Measurements from ENCODE around the gene C2orf49.

Gene C2orf49

DNA sequence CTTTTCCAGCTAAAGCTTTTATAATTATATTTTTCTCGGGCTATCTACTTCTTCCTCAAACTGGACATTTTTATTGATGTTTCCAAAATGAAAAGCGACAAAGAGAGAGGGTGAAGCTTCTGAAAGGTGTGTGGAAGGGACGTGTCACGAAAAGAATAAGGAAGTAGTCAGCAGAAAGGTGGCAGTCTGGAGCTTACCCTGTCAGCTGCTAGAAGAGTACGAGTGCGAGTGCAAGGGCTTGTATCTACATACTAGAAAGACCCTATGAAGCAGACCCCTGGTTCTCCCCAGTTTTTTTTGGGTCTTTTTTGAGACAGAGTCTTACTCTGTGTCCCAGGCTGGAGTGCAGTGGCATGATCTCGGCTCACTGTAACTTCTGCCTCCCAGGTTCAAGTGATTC is 46.9 kb downstream of the C2orf49 start:
- no peak for DNase-seq

DNA sequence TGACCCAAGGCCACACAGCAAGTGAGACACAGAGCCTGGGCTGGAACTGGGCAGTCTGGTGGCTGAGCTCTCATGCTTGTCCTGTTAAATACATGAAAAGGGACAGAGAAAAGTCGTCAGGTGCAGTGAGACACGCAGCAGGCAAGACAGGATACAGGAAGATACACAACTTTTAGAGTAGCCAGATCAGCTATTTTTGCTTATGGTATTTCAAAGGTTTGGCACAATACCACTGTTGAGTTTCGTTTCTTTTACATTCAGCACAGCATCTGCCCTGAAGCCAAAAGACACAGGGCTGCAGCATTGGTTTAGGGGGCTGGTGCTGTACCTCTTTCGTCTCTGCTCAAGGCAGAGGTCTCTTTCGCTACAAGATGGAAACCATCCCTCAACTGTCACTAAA is 47.5 kb downstream of the C2orf49 start:
- no peak for DNase-seq

DNA sequence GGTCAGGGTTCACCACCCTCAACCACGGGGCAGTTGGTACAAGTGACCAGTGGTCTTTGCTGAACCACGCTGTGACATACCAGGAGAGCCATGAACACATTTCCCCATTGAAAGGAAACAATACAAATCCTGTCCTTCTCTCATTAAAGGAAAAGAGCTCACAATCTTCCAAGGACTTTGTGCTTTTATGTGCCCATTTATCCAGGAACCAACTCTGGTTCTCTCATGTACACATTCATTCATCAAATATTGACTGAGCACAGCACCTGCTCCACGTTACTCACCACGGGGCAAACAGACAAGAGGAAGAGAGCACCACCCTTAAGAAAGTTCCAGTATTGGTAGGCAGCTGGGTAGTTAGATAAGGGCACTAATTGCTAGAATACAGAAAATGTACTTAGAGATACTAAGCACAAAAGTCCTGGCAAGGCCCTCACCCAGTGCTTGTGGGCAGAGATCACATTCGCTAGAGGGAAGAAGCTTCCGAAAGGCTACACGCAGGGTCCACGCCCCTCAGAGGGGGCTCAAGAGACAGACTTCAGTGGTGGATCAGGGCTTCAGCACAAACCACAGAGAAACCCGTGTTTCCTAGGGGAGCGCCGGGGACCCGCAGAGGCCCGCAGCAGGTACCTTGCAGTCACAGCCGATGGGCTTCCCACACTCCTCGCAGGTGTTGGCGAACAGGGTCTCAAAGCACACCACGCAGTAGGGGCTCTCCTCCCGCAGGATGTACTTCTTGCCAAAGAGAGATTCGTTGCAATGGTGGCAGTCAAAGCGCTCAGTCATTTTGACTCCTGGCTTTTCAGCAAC is 48.6 kb downstream of the C2orf49 start:
- DNase-seq, result no peak

DNA sequence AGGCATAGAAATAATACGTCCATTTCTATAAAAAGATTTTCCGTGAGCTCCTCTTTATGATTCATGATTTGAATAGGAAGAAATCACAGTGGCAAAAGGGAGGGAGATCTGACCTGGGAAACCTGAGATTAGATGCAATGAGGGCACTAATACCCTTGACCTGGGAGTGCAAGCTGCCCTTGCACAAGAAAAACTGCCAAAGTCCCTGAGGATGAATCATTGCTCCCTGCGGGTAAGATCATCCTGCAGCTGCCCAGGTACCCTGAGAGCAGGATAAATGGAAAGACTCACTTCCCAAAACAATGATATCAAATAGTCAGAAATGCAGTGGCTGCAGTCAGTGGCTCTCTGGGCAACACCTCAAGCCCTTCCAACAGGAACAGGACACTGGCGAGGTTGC is 49.9 kb downstream of the C2orf49 start:
- DNase-seq, result no peak

DNA sequence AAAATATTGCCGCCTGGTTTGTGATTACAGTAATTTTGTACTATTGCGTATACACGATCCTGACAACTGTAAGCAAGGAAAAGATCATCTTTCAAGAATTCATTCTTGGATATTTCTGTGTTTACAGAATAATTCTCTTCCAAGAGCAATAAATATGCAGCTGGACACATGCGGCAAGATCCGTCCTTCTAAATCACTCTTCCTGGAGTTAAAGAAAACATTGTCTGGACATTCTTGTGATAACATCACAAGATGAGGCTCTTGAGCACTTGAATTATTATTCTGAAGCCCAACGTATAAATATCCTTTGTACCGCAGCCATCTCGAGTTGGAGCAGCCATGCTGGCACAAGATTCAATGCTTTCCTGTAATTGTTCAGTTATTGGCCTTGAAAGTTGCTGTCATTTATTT is 51.6 kb downstream of the C2orf49 start:
- no peak for DNase-seq

DNA sequence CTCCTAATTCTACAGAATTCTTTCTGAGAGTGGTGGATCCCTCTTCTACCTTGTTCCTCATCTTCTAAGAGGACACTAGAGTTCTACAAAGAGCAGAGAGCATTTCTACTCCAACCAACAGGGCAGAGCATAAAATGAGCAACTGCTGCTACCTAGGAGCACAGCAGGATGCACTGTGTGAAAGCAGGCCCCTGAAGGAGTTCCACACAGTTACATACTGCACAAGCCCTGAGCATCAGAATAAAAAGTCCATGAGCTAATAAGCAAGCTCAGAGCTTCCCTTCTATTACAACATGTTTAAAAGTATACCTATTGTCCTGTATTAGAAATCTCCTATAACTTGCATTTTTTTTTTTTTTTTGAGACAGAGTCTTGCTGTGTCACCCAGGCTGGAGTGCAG is 53.1 kb downstream of the C2orf49 start:
- no peak for DNase-seq

DNA sequence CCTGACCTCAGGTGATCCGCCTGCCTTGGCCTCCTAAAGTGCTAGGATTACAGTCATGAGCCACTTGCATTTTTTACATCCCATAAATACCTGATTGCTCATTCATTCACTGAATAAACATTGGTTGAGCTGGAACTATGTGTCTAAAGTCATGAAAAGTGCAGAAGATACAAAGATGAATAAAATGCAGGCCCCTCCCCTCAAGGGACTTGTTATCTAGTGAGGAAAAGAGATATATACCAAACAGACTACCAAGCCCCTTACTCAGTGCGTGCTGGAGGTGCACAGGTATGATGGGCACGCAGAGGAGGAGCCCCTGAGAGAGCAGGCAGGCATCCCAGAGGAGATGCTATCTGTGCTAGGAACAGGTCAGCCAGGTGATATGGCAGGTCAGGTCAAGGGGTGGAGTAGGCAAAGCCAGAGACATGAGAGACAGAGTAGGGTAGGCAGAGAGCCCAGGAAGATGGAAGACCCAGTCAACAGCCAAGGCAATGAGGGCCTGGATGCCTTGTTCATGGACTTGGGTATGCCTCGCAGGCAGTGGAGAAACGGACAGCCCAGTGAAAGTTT is 53.8 kb downstream of the C2orf49 start:
- DNase-seq, result no peak

DNA sequence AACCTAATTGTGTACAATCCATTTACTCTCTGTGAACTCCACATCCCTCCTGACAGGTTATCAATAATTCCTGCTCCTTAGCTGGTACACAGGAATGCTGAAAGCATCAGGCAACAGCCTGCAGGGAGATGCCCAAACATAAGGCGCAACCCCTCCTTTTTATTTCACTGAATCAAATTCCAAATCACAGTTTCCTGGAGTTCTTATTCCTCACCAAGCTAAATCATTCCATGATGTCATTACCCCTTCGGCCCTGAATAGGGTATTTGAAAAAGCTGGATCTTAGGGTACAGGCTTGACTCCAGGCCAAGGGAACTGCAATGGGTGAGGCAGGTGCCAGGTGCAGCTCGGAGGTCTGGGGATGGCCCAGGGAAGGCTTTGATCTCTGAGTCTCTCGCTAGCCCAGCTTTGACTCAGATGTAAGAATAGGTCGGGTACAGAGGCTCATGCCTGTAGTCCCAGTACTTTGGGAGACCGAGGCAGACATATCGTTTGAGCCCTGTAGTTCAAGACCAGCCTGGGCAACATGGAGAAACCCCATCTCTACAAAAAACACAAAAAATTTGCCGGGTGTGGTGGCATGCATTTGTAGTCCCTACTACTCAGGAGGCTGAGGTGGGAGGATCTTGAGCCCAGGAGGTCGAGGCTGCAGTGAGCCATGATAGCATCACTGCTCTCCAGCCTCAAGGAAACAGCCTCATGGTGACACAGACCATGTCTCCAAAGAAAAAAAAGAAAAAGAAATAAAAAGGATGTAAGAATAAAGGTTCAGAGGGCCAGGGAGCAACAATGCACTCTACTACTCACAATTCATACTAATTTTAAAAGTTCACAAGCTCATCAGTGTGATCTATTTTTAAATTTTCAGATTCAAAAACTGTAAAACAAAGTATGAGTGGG is 54.7 kb downstream of the C2orf49 start:
- no peak for DNase-seq

DNA sequence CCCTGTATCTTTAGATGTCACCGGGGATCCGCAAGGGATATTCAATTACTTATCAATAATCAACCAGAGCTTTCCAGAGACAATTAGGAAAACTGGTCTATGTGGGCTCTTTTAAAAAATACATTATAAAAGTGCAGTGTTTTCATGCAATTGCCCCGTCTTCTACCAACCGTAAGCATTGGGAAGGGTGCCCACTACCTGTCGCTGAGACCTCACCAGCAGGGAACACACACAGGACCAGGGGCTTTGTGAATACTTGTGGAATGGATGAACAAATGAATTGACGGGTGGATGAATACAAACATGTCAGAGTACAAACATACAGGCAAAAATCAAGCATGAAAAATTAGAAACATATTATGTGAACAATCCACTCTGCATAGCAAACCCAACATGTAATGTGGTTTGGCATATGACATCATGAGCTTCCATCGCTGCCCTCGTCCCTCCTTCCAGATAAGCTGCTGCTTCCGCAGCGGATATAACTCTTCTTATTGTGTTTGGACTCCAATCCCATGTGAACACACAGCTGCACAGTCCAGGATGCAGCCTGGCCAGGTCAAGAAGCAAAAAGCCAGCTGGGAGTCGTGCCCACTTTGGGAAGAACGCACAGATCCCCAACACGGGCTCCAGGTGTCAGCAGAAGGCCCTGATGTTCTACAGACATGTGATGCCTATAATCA is 56.2 kb downstream of the C2orf49 start:
- DNase-seq, result no peak

DNA sequence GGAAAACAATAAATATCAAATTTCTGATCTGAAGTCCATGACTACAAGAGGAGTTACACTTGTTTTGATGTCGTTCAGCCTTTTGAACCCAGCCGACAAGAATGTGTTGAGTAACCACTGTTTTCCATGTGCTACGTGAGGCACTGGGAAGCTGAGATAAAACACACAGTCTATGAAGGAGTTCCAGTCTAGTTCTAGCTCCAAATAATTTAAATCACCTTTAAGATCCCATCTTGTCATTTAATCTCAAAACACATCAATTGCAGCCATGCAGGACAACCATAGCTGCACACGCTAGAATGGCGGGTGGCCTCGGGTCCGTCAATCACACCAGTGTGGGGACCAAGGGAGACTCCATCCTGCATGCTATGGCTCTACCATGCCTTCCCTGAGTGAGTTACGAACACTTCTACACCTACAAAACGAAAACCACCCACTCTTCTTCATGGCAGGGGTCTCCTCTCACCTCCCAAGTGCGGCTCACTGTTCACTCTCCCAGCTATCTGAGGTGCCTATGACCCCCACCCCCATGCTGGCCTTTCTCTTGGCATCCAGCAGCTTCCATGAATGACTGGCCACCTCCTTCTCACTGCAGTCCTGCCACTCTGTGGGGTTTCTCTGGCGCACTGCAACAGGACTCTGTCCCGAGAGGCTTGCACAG is 57.7 kb downstream of the C2orf49 start:
- no peak for DNase-seq

DNA sequence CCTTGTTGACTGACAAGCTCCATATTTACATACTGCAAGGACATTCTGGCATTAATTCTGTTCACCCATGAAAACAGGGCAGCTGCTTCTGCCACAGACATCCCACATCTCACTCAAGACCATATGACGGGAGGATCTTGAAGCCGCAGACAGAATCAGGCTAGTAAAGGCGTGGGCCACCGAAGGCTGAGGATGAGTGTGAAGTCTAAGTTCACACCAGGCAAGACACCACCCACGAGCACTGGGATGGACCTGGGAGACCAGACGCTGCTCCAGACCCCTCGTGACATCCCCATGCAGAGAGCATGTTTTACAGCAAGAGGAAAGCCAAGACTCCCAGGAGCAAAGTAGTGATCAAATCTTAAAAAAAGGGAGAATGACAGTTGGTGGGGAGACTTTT is 58.4 kb downstream of the C2orf49 start:
- no peak for DNase-seq

DNA sequence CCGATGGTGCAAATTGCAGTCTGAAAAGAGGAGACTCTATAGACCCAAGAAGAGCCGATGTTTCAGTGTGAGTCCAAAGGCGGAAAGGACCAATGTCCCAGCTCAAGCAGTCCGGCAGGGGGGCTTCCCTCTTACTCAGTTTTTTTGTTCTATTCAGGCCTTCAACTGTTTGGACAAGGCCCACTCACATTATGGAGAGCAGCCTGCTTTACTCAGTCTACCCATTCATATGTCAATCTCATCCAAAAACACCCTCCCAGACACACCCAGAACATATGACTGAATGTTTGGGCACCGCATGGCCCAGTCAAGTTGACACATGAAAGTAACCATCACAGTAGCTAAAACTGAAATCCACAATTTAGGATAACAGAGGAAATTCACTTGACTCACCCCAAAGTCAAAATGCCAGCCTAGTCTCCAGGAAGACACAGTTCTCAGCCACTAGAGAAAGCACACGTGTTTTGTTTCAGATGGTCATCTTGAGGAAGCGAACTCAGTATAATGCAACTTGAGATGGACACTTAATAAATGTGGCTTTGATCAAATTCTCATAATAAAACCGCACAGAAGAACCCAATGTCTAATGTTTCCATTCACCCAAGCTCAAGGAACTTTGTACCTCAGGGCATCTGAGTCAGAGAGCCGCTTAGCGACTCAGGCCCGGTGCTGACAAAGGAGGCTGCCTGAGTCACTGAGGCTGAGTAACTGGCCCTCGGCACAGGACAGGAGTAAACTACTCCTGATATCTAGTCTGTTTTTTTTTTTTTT is 59.1 kb downstream of the C2orf49 start:
- no peak for DNase-seq

DNA sequence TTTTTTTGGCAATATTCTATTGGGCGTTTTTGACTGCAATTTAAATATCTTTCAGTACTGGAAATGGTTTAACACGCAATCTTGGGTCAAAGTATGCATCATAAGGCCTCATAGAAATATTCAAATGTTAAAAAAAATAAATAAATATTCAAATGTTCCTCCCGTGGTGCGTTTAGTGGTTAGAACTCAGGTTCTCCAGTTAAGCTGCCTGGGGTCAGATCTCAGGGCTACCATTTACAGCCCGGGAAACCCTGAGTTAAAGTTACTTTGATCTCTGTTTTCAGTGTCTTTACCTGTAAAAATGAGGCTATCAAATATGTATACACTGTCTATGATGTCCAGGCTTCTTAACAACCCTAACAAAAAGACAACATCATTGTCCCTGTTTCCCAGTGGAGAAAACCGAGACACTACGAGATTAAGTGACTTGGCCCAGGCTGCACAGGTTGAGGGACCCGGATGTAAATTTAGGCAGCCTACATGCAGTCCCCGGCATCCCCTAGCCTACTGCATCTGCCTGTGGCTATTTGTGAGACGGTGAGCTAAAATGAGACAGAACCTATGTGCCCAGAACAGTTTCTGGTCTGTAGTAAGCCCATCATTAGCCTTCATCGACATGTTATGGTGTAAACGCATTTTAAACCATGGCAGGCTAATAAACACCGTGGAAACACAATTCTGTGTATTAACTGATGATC is 59.8 kb downstream of the C2orf49 start:
- DNase-seq, result no peak

DNA sequence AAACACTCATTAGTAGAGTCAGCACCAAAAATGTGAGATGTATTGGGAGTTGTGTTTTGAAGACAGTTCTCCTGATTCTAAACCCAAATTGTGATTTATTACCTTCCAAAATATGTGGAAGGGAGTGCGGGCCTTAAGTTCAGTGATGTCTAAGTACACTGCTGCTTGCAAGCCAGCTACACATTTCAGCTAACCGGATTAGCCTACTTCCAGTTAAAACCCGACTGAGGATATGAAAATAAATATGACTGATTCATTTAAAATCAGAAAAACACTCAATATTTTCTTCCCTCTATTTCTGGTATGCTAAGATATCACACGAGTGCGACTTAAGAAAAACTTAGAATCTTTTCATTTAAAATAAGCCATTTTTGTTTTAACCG is 60.6 kb downstream of the C2orf49 start:
- DNase-seq, result peak in 1 of 2 experiments; percentile 43

DNA sequence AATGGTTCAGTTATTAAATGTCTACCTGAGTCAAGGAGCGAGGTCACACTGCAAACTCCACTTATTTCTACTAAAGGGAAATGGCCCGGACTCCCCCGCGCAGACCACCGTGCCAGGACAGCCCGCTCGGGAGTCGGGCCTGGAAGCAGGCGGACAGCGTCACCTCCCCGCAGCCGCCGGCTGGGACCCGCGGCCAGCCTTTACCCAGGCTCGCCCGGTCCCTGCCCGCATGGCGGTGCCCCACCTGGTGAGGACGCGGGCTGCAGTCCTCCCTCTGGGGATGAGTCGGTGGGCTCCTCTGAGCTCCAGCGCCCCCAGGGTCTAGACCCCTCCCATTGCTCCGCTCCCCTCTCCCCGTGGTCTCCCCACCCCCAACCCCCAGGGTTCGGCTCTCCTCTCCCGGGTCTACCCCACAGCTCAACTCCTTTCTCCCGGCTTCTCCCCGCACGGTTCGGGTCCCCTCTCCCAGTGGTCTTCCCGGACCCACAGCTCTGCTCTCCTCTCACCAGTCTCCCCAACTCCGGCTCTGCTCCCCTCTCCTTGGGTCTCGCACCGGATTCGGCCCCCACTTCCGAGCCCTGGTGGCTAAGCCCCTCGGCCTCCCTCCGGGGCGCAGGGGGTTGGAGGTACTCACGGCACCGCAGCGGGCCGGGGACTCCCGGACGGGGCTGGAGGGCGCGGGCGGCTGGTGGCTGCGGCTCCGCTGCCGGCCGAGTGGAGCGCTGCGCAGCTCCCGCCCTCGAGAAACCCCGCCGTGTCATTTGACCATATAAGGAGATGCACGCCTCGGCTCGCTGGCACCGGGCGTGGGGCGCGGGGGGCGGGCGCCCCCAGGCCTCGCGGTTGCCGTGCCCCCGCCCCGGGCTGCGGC is 61.2 kb downstream of the C2orf49 start, which contains the start of gene FHL2:
TSS of gene FHL2 (minus strand) at position 716 of the 871 bp plus-strand sequence. CDS start 12,535 bp downstream, outside the sequence.
- peak; percentile 50 to 70 for DNase-seq
